ENCODE data around the gene MEN1. TPM values are rescaled to one million over a fixed set of nuclear protein-coding genes. Genes with fewer than 3 reads are reported as not detected.

MEN1 gene
- total RNA-seq, 2 donors from 2014 or later: 44.5 to 48.7 TPM

DNA sequence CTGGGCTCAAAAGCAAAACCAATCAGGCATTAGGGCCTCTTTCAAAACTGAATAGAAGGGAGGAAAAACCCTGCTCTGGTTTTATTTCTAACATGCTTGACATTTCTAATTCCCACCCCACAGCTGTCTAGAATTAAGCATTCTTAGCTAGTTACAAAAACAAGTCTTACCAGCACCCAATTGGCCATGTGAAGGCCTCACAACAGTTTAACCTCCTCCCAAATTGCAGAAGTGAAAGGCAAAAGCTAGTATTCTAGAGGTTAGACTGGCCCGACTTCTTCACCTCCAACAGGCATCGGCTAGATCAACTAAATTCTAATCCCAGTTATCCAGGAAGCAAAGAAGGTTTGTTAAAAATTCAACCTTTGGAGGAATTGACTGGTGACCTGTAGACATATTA is 38.5 kb downstream of the MEN1 start:
- Histone ChIP-seq H3K4me1 (ENCODE audit: control insufficient read depth, insufficient read depth, low read length) (peaks cover 5% of the 10 kb centered on the region), H3K9ac (ENCODE audit: extremely low read depth, low read length, poor library complexity, severe bottlenecking) (no peak overlapping the region), H3K9me3 (ENCODE audit: control insufficient read depth, low read length) (no peaks in the 10 kb centered on the region), H3K36me3 (ENCODE audit: control insufficient read depth, insufficient read depth, low read length) (peaks cover 100% of the 10 kb centered on the region), H3K27ac (ENCODE audit: low read depth, low read length) (no peak overlapping the region), H3K4me3 (ENCODE audit: low read length) (no peak overlapping the region), H3K27me3 (ENCODE audit: control insufficient read depth, insufficient read depth, low read length, poor library complexity, severe bottlenecking) (no peaks in the 10 kb centered on the region)
- no peak for DNase-seq
- peaks cover 15% of the 10 kb centered on the region for H3K4me1 Mint-ChIP-seq
- TF ChIP-seq, protein P1, sequence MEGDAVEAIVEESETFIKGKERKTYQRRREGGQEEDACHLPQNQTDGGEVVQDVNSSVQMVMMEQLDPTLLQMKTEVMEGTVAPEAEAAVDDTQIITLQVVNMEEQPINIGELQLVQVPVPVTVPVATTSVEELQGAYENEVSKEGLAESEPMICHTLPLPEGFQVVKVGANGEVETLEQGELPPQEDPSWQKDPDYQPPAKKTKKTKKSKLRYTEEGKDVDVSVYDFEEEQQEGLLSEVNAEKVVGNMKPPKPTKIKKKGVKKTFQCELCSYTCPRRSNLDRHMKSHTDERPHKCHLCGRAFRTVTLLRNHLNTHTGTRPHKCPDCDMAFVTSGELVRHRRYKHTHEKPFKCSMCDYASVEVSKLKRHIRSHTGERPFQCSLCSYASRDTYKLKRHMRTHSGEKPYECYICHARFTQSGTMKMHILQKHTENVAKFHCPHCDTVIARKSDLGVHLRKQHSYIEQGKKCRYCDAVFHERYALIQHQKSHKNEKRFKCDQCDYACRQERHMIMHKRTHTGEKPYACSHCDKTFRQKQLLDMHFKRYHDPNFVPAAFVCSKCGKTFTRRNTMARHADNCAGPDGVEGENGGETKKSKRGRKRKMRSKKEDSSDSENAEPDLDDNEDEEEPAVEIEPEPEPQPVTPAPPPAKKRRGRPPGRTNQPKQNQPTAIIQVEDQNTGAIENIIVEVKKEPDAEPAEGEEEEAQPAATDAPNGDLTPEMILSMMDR (conservative IDR thresholded peaks at IDR 0.05): no peak
- H3K9me3 Mint-ChIP-seq: no peaks in the 10 kb centered on the region
- H3K27me3 Mint-ChIP-seq (ENCODE audit: insufficient read depth): no peaks in the 10 kb centered on the region
- no peak overlapping the region for H3K4me3 Mint-ChIP-seq
- peak overlapping the region; percentile 82 for H3K27ac Mint-ChIP-seq
- H3K36me3 Mint-ChIP-seq (ENCODE audit: low read depth): peaks cover 98% of the 10 kb centered on the region
- WGBS, 2 experiments (ENCODE audit: insufficient coverage in 1 of 2, insufficient read length in 1 of 2): 100% methylated on average over 2 of the region's 2 CpGs; no CpG with 5 or more reads in 1 of the 2 experiments

- peaks cover 92% of the 10 kb centered on the region for H3K36me3 Mint-ChIP-seq (ENCODE audit: low read depth)
These were observed 40.2 kb downstream of the MEN1 start for GRCh38 chr11:64770120-64770519.

GRCh38 chr11:64769283-64769682 is 41.1 kb downstream of the MEN1 start:
- peak overlapping the region; percentile 60 for H3K27ac Mint-ChIP-seq
- no peaks in the 10 kb centered on the region for H3K27me3 Mint-ChIP-seq (ENCODE audit: insufficient read depth)
- H3K4me3 Mint-ChIP-seq: no peak overlapping the region
- TF ChIP-seq, protein P1 (conservative IDR thresholded peaks at IDR 0.05): no peak
- no peak overlapping the region for H3K9ac ChIP-seq (ENCODE audit: extremely low read depth, low read length, poor library complexity, severe bottlenecking)
- peaks cover 92% of the 10 kb centered on the region for H3K36me3 Mint-ChIP-seq (ENCODE audit: low read depth)
- H3K4me1 Mint-ChIP-seq: peaks cover 14% of the 10 kb centered on the region
- no peak overlapping the region for H3K4me3 ChIP-seq (ENCODE audit: low read length)
- no peaks in the 10 kb centered on the region for H3K27me3 ChIP-seq (ENCODE audit: control insufficient read depth, insufficient read depth, low read length, poor library complexity, severe bottlenecking)
- H3K4me1 ChIP-seq (ENCODE audit: control insufficient read depth, insufficient read depth, low read length): peaks cover 7% of the 10 kb centered on the region
- H3K9me3 ChIP-seq (ENCODE audit: control insufficient read depth, low read length): no peaks in the 10 kb centered on the region
- H3K27ac ChIP-seq (ENCODE audit: low read depth, low read length): no peak overlapping the region
- DNase-seq: no peak
- 94 to 98% methylated on average over 5 to 6 of the region's 6 CpGs for WGBS, 2 experiments (ENCODE audit: insufficient coverage in 1 of 2, insufficient read length in 1 of 2)
- H3K36me3 ChIP-seq (ENCODE audit: control insufficient read depth, insufficient read depth, low read length): peaks cover 91% of the 10 kb centered on the region
- H3K9me3 Mint-ChIP-seq: no peaks in the 10 kb centered on the region

More at GRCh38 chr11:64770120-64770519, 40.2 kb downstream of the MEN1 start:
- H3K9me3 ChIP-seq (ENCODE audit: control insufficient read depth, low read length): no peaks in the 10 kb centered on the region
- H3K27ac Mint-ChIP-seq: no peak overlapping the region
- H3K4me3 Mint-ChIP-seq: no peak overlapping the region
- no peaks in the 10 kb centered on the region for H3K27me3 ChIP-seq (ENCODE audit: control insufficient read depth, insufficient read depth, low read length, poor library complexity, severe bottlenecking)
- H3K9ac ChIP-seq (ENCODE audit: extremely low read depth, low read length, poor library complexity, severe bottlenecking): no peak overlapping the region
- H3K27ac ChIP-seq (ENCODE audit: low read depth, low read length): no peak overlapping the region
- H3K4me1 ChIP-seq (ENCODE audit: control insufficient read depth, insufficient read depth, low read length): no peaks in the 10 kb centered on the region
- no peaks in the 10 kb centered on the region for H3K9me3 Mint-ChIP-seq
- H3K4me1 Mint-ChIP-seq: peaks cover 6% of the 10 kb centered on the region
- H3K27me3 Mint-ChIP-seq (ENCODE audit: insufficient read depth): no peaks in the 10 kb centered on the region
- peaks cover 91% of the 10 kb centered on the region for H3K36me3 ChIP-seq (ENCODE audit: control insufficient read depth, insufficient read depth, low read length)
- DNase-seq: no peak
- TF ChIP-seq, protein P1 (conservative IDR thresholded peaks at IDR 0.05): no peak
- WGBS, 2 experiments (ENCODE audit: insufficient coverage in 1 of 2, insufficient read length in 1 of 2): 95 to 97% methylated on average over 11 to 12 of the region's 12 CpGs
- H3K4me3 ChIP-seq (ENCODE audit: low read length): no peak overlapping the region

Measured in endodermal cell (in vitro differentiated cells).